ENCODE data around the gene SDCCAG8.

The SDCCAG8 gene

DNA sequence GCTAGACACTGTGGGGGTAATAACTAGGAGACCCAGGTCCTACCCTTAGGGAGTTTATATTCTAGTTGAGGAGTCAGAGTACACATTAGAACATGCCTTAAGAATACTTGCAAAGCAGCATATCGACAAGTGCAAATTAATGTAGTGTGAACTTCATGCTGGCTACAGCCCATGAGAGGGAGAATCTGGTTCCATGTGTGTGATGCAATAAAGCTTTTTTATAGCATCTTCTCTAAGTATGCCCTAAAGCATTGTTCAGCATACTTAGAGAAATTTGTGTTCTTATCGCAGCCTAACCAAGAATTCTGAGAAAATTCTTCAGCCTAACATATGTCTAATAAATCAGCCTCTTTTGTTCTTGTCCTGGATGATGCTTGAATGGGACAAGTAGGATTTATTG, 95.5 kb downstream of the SDCCAG8 start:
- Histone ChIP-seq H3K4me3 (ENCODE audit: low read length in 2 of 2) (no peak overlapping the region), H3K36me3 (ENCODE audit: control insufficient read depth in 2 of 2, insufficient read depth in 2 of 2, low read length in 2 of 2) (peaks cover 0 to 8% of the 10 kb centered on the region in 2 donors), H3K9ac (ENCODE audit: low read length in 2 of 2) (no peak overlapping the region), H3K9me3 (ENCODE audit: control insufficient read depth in 2 of 2, low read length in 2 of 2) (no peaks in the 10 kb centered on the region), H3K27me3 (ENCODE audit: control insufficient read depth in 1 of 2, insufficient read depth in 2 of 2, low read length in 2 of 2) (no peaks in the 10 kb centered on the region), H3K27ac (ENCODE audit: low read length) (no peak overlapping the region), H3K4me1 (ENCODE audit: control insufficient read depth, insufficient read depth, low read length) (no peaks in the 10 kb centered on the region)

DNA sequence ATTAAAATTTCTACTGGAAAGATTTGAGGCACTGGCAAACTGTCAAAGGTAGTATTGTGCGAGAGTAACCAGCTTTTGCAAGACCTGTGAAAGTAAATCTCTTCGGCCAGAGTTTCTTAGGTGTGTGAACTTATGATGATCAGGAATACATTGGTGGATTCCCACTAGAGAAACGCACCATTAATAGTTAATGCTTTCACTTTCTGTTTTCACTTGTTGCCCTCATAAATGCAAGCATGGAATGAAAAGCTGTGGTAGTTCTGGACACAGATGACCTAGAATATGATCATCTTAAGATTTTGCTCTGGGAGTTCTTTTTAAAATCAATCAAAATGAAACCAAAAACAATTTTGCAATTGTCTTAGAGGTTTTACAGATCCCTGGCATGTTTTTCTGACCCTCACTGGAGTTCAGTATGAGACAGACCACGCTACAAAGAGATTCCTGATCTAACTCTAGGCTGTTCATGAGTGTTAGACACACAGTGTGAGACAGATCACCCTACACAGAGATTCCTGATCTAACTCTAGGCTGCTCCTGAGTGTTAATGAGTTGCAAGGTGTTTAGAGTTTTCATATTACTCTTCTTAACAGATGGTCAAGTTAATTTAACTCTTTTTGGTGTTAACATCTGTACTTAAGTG, 98.8 kb downstream of the SDCCAG8 start:
- Histone ChIP-seq H3K9me3 (ENCODE audit: control insufficient read depth in 2 of 2, low read length in 2 of 2) (no peaks in the 10 kb centered on the region), H3K9ac (ENCODE audit: low read length in 2 of 2) (peak overlapping the region; percentile 5 to 13), H3K36me3 (ENCODE audit: control insufficient read depth in 2 of 2, insufficient read depth in 2 of 2, low read length in 2 of 2) (peaks cover 0 to 8% of the 10 kb centered on the region in 2 donors), H3K27ac (ENCODE audit: low read length) (no peak overlapping the region), H3K27me3 (ENCODE audit: control insufficient read depth in 1 of 2, insufficient read depth in 2 of 2, low read length in 2 of 2) (no peaks in the 10 kb centered on the region), H3K4me1 (ENCODE audit: control insufficient read depth, insufficient read depth, low read length) (no peaks in the 10 kb centered on the region), H3K4me3 (ENCODE audit: low read length in 2 of 2) (peak overlapping the region; percentile 45 to 68)

DNA sequence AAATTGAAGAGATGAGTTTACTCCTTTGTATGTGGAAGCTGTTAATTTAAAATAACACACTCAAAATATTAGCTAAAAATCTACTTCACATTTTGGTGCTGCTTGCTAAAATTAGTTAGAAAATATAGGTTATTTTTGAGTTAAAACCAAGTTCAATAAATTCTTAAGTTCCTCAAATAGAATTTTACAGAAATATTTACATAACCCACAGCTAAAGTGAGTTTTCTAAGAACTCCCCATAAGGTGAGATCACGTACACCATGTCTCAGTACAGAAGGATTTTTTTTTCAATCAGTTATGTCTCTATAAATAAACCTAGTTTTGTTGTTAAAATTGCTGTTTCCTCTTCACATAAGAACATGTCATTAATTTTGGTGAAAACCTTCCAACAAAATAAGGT, 108.0 kb downstream of the SDCCAG8 start:
- no peaks in the 10 kb centered on the region for H3K27me3 ChIP-seq (ENCODE audit: control insufficient read depth in 1 of 2, insufficient read depth in 2 of 2, low read length in 2 of 2)
- H3K4me3 ChIP-seq (ENCODE audit: low read length in 2 of 2), result no peak overlapping the region
- no peaks in the 10 kb centered on the region for H3K4me1 ChIP-seq (ENCODE audit: control insufficient read depth, insufficient read depth, low read length)
- H3K9ac ChIP-seq (ENCODE audit: low read length in 2 of 2), result no peak overlapping the region
- no peak overlapping the region for H3K27ac ChIP-seq (ENCODE audit: low read length)
- H3K9me3 ChIP-seq (ENCODE audit: control insufficient read depth in 2 of 2, low read length in 2 of 2), result no peaks in the 10 kb centered on the region
- H3K36me3 ChIP-seq (ENCODE audit: control insufficient read depth in 2 of 2, insufficient read depth in 2 of 2, low read length in 2 of 2), result no peaks in the 10 kb centered on the region

DNA sequence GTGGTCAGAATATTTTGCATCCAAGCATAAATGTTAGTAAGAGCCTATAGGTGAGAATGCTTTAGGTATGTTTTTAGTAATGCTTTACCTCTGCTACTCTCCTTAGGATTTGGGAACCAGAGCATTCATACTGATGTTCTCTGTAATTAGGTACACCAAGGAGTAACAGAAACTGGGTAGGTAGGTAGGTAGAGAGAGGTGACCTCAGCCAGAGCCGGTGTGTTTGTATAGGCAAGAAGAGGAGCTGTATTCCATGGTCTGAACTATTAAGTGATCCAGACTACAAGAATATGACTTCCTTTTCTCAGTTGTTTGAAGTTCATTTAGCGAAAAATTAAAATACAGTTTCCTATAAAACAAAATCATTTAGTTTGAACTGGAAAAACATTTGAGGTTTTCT, 108.5 kb downstream of the SDCCAG8 start:
- Histone ChIP-seq H3K27me3 (ENCODE audit: control insufficient read depth in 1 of 2, insufficient read depth in 2 of 2, low read length in 2 of 2) (no peaks in the 10 kb centered on the region), H3K36me3 (ENCODE audit: control insufficient read depth in 2 of 2, insufficient read depth in 2 of 2, low read length in 2 of 2) (no peaks in the 10 kb centered on the region), H3K4me1 (ENCODE audit: control insufficient read depth, insufficient read depth, low read length) (no peaks in the 10 kb centered on the region), H3K4me3 (ENCODE audit: low read length in 2 of 2) (no peak overlapping the region), H3K9me3 (ENCODE audit: control insufficient read depth in 2 of 2, low read length in 2 of 2) (no peaks in the 10 kb centered on the region), H3K9ac (ENCODE audit: low read length in 2 of 2) (no peak overlapping the region), H3K27ac (ENCODE audit: low read length) (no peak overlapping the region)

DNA sequence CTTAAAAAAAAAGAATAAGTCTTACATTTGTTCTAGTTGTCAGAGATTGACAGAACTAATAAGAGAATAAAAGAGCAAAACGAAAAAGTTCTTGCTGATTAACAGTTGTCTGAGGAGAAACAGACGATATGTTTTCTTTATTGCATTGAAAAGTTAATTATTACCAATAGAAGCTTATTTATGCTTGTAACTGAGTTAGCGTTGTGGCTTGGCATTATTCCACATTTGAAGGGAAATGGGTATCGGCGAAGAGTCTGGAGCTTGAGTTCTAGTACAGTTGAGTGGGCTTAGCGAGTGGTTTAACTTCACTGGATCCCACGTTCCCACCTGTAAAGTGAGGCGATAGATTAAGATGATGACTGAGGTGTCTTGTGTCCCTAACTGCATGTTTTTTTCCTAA, 109.0 kb downstream of the SDCCAG8 start:
- Histone ChIP-seq H3K36me3 (ENCODE audit: control insufficient read depth in 2 of 2, insufficient read depth in 2 of 2, low read length in 2 of 2) (no peaks in the 10 kb centered on the region), H3K9ac (ENCODE audit: low read length in 2 of 2) (no peak overlapping the region), H3K27ac (ENCODE audit: low read length) (no peak overlapping the region), H3K4me3 (ENCODE audit: low read length in 2 of 2) (no peak overlapping the region), H3K9me3 (ENCODE audit: control insufficient read depth in 2 of 2, low read length in 2 of 2) (no peaks in the 10 kb centered on the region), H3K27me3 (ENCODE audit: control insufficient read depth in 1 of 2, insufficient read depth in 2 of 2, low read length in 2 of 2) (no peaks in the 10 kb centered on the region), H3K4me1 (ENCODE audit: control insufficient read depth, insufficient read depth, low read length) (no peaks in the 10 kb centered on the region)

DNA sequence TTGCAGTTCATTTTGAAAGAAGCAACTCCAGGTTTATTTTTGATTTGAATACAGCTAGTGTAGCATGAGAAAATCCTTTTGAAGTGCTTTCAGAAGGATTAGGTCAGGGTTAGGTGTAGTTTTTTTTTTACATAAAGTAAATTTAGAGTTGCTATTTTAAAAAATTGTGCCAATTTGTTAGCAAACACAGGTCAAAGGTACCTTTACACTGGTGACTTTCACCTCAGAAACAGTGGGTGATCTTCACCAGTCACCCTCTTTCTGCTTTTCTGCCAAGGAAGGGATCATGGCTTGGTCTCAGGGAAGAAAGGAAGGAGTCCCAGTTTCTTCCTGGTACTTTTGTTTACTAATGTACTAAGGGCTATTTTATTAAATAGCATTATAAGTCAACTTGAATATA, 111.5 kb downstream of the SDCCAG8 start:
- Histone ChIP-seq H3K9me3 (ENCODE audit: control insufficient read depth in 2 of 2, low read length in 2 of 2) (no peaks in the 10 kb centered on the region), H3K27me3 (ENCODE audit: control insufficient read depth in 1 of 2, insufficient read depth in 2 of 2, low read length in 2 of 2) (no peaks in the 10 kb centered on the region), H3K4me3 (ENCODE audit: low read length in 2 of 2) (no peak overlapping the region), H3K36me3 (ENCODE audit: control insufficient read depth in 2 of 2, insufficient read depth in 2 of 2, low read length in 2 of 2) (no peaks in the 10 kb centered on the region), H3K4me1 (ENCODE audit: control insufficient read depth, insufficient read depth, low read length) (no peaks in the 10 kb centered on the region), H3K9ac (ENCODE audit: low read length in 2 of 2) (no peak overlapping the region), H3K27ac (ENCODE audit: low read length) (no peak overlapping the region)

DNA sequence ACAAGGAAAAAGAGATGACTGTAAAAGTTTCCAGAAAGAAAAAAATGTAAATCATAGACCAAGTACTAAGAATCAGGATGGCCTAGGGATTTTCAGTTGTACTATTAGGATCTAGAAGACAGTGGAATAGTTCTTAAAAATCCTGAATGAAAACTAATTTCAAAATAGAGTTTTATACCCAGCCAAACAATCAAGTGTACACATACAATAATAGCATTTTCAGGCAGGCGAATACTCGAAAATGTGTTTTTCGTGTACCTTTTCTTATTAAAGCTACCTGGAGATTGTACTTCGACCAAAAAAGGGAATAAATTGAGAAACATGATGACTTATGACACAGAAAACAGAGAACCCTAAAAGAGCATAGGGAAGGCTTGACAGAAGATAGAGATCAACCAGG, 118.6 kb downstream of the SDCCAG8 start:
- Histone ChIP-seq H3K9me3 (ENCODE audit: control insufficient read depth in 2 of 2, low read length in 2 of 2) (no peaks in the 10 kb centered on the region), H3K4me3 (ENCODE audit: low read length in 2 of 2) (no peak overlapping the region), H3K9ac (ENCODE audit: low read length in 2 of 2) (no peak overlapping the region), H3K27ac (ENCODE audit: low read length) (no peak overlapping the region), H3K4me1 (ENCODE audit: control insufficient read depth, insufficient read depth, low read length) (no peaks in the 10 kb centered on the region), H3K36me3 (ENCODE audit: control insufficient read depth in 2 of 2, insufficient read depth in 2 of 2, low read length in 2 of 2) (peaks cover 0 to 3% of the 10 kb centered on the region in 2 donors), H3K27me3 (ENCODE audit: control insufficient read depth in 1 of 2, insufficient read depth in 2 of 2, low read length in 2 of 2) (no peaks in the 10 kb centered on the region)

DNA sequence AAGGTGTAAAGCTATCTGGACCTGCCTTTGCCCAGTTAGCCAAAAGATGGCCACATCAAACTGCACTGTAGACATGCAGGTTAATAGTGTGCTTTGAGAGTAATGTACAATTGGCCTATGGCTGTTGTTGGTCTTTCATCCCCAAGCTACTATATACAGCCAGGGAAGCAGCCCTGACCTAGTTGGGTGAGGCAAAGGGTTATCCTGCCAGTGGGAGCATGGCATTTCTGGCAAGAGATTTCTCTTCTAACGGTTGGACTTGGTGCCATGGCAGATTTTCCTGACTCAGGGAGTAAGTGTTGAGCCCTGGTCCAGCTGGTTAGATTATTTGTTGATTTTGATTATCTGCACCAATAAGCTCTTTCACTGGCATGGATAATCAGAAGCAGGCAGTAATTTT, 119.8 kb downstream of the SDCCAG8 start:
- Histone ChIP-seq H3K4me1 (ENCODE audit: control insufficient read depth, insufficient read depth, low read length) (no peaks in the 10 kb centered on the region), H3K27ac (ENCODE audit: low read length) (no peak overlapping the region), H3K4me3 (ENCODE audit: low read length in 2 of 2) (no peak overlapping the region), H3K9ac (ENCODE audit: low read length in 2 of 2) (no peak overlapping the region), H3K9me3 (ENCODE audit: control insufficient read depth in 2 of 2, low read length in 2 of 2) (no peaks in the 10 kb centered on the region), H3K36me3 (ENCODE audit: control insufficient read depth in 2 of 2, insufficient read depth in 2 of 2, low read length in 2 of 2) (peaks cover 3% of the 10 kb centered on the region in 2 donors), H3K27me3 (ENCODE audit: control insufficient read depth in 1 of 2, insufficient read depth in 2 of 2, low read length in 2 of 2) (no peaks in the 10 kb centered on the region)

DNA sequence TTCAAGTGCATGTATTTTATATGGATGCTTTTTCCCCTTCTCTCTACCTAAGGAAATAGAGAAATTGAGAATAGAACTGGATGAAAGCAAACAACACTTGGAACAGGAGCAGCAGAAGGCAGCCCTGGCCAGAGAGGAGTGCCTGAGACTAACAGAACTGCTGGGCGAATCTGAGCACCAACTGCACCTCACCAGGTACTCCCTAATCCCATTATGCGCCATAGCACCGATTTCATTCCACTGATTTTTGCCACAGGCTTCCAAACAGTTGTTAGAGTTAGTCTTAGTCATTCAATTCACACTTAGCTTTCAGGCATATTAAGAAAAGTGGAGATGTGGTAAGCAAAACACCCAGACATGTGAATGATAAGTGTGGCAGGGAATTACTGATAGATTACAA, 122.8 kb downstream of the SDCCAG8 start:
- Histone ChIP-seq H3K27me3 (ENCODE audit: control insufficient read depth in 1 of 2, insufficient read depth in 2 of 2, low read length in 2 of 2) (no peaks in the 10 kb centered on the region), H3K4me1 (ENCODE audit: control insufficient read depth, insufficient read depth, low read length) (no peaks in the 10 kb centered on the region), H3K4me3 (ENCODE audit: low read length in 2 of 2) (no peak overlapping the region), H3K36me3 (ENCODE audit: control insufficient read depth in 2 of 2, insufficient read depth in 2 of 2, low read length in 2 of 2) (peaks cover 3% of the 10 kb centered on the region in 2 donors), H3K27ac (ENCODE audit: low read length) (no peak overlapping the region), H3K9me3 (ENCODE audit: control insufficient read depth in 2 of 2, low read length in 2 of 2) (no peaks in the 10 kb centered on the region), H3K9ac (ENCODE audit: low read length in 2 of 2) (no peak overlapping the region)

DNA sequence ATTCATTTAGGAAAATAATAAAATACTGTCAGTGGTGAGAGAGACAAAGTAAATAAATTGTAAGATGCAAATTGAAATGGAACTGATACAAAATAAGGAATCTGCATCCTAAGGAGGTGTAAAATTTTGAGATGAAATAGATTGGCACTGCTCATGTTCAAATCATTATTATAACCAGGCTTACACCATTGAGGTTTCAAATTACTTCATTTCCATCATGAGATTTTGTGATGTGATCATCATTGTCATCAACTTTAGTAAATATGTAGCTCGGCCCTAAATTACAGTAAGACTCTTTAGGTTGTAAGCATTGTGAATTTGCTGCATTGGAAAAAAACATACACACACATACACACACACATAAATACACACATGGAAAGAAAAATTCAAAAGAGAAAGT, 123.4 kb downstream of the SDCCAG8 start:
- Histone ChIP-seq H3K27me3 (ENCODE audit: control insufficient read depth in 1 of 2, insufficient read depth in 2 of 2, low read length in 2 of 2) (no peaks in the 10 kb centered on the region), H3K4me3 (ENCODE audit: low read length in 2 of 2) (no peak overlapping the region), H3K4me1 (ENCODE audit: control insufficient read depth, insufficient read depth, low read length) (no peaks in the 10 kb centered on the region), H3K9ac (ENCODE audit: low read length in 2 of 2) (no peak overlapping the region), H3K27ac (ENCODE audit: low read length) (no peak overlapping the region), H3K9me3 (ENCODE audit: control insufficient read depth in 2 of 2, low read length in 2 of 2) (no peaks in the 10 kb centered on the region), H3K36me3 (ENCODE audit: control insufficient read depth in 2 of 2, insufficient read depth in 2 of 2, low read length in 2 of 2) (peaks cover 3% of the 10 kb centered on the region in 2 donors)

DNA sequence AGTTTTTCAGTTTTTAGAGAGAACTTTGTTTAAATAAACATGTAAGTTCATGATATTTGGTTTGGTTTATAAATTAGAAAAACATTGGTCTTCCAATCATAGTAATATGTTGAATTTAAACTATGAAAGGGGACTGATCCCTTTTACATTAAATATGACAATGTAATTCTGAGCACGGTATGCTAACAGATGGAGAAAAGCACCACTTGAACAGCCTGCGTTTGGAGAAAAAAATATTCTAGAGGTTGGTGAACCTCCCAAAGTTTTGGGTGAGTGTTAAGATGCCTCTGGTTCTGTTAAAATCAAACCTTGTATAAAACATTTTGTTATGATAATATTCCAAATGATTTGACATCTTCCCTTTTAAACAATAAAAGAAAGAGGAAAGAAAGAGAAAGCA, 123.9 kb downstream of the SDCCAG8 start:
- Histone ChIP-seq H3K36me3 (ENCODE audit: control insufficient read depth in 2 of 2, insufficient read depth in 2 of 2, low read length in 2 of 2) (peaks cover 3% of the 10 kb centered on the region in 2 donors), H3K27me3 (ENCODE audit: control insufficient read depth in 1 of 2, insufficient read depth in 2 of 2, low read length in 2 of 2) (no peaks in the 10 kb centered on the region), H3K9ac (ENCODE audit: low read length in 2 of 2) (no peak overlapping the region), H3K4me1 (ENCODE audit: control insufficient read depth, insufficient read depth, low read length) (no peaks in the 10 kb centered on the region), H3K27ac (ENCODE audit: low read length) (no peak overlapping the region), H3K9me3 (ENCODE audit: control insufficient read depth in 2 of 2, low read length in 2 of 2) (no peaks in the 10 kb centered on the region), H3K4me3 (ENCODE audit: low read length in 2 of 2) (no peak overlapping the region)

Data from stomach smooth muscle (tissue), 2 donors.